ENCODE data around the gene RHAG.

- no peak for TF ChIP-seq TAF1 (IDR thresholded peaks at IDR 0.05; ENCODE audit: low read depth, low read length)
- TF ChIP-seq NANOG (IDR thresholded peaks at IDR 0.05; ENCODE audit: insufficient read depth, low read depth, low read length, poor library complexity, severe bottlenecking) = no peak
- no peak for TF ChIP-seq POLR2AphosphoS5 (IDR thresholded peaks at IDR 0.05; ENCODE audit: low read depth, low read length)
- no peak for TF ChIP-seq EP300 (IDR thresholded peaks at IDR 0.05; ENCODE audit: borderline replicate concordance in 1 of 2, low read depth in 2 of 2, low read length in 2 of 2)
Measured at GRCh38 chr6:49653438-49653837, 16.8 kb upstream of the RHAG start.
